WTC11 (cell line): ENCODE data around the gene INHBC. TPM values are rescaled to one million over a fixed set of nuclear protein-coding genes. Genes with fewer than 3 reads are reported as not detected.

Experiments used
- ATAC-seq: fragments of 200-7000 bp; cut with Tn5 transposase; 2 replicates; pipeline ENCODE4 v1.10.0; 2021; ENCODE audit warnings: mild to moderate bottlenecking, moderate library complexity
- CTCF ChIA-PET: fragments of 300-600 bp; sonication (Branson Sonifier 250); formaldehyde crosslinking; loops from one replicate; lab custom pipeline; 2021; ENCODE audit warnings: antibody characterized with exemption; lab: Charles Lee
- POLR2A ChIA-PET: fragments of 350-600 bp; sonication (Branson Sonifier 250); formaldehyde crosslinking; loops from one replicate; lab custom pipeline; 2021; ENCODE audit warnings: antibody characterized with exemption; lab: Charles Lee
- DNase-seq: peaks from one replicate; pipeline ENCODE4 v3.0.0; 2021; ENCODE audit warnings: low spot score
- H3K27ac Mint-ChIP-seq: 2 replicates; pipeline ENCODE4 v1.8.0; 2021; ENCODE audit warnings: mixed read lengths
- H3K27me3 Mint-ChIP-seq: 2 replicates; pipeline ENCODE4 v1.8.0; 2021; ENCODE audit warnings: low read depth, mild to moderate bottlenecking, moderate library complexity, mixed read lengths
- H3K36me3 Mint-ChIP-seq: 2 replicates; pipeline ENCODE4 v1.8.0; 2021; ENCODE audit warnings: mixed read lengths
- H3K4me1 Mint-ChIP-seq: 2 replicates; pipeline ENCODE4 v1.8.0; 2022; ENCODE audit warnings: mixed read lengths
- H3K4me3 Mint-ChIP-seq: 2 replicates; pipeline ENCODE4 v1.8.0; 2021; ENCODE audit warnings: mild to moderate bottlenecking, moderate library complexity, mixed read lengths
- H3K9me3 Mint-ChIP-seq: 2 replicates; pipeline ENCODE4 v1.8.0; 2021; ENCODE audit warnings: mixed read lengths
- ATF3 ChIP-seq: sonication (generic); formaldehyde crosslinking; conservative IDR thresholded peaks from 2 replicates; pipeline ENCODE4 v1.8.1; 2022; ENCODE audit warnings: mild to moderate bottlenecking, missing genetic modification reagents
- E2F1 ChIP-seq: sonication (generic); formaldehyde crosslinking; IDR thresholded peaks from 2 replicates; pipeline ENCODE4 v1.8.0; 2022; ENCODE audit warnings: mild to moderate bottlenecking, missing genetic modification reagents
- FOXP4 ChIP-seq: sonication (generic); formaldehyde crosslinking; IDR thresholded peaks from 2 replicates; pipeline ENCODE4 v1.8.0; 2022; ENCODE audit warnings: mild to moderate bottlenecking, missing genetic modification reagents
- MXD4 ChIP-seq: fragments of 250-450 bp; sonication (Bioruptor Pico); IDR thresholded peaks from 2 replicates; pipeline ENCODE4 v1.8.0; 2021; ENCODE audit warnings: mild to moderate bottlenecking, moderate library complexity, borderline replicate concordance
- PRRX2 ChIP-seq: fragments of 250-450 bp; sonication (Bioruptor Pico); IDR thresholded peaks from 2 replicates; pipeline ENCODE4 v1.8.0; 2021; ENCODE audit warnings: mild to moderate bottlenecking
- RELA ChIP-seq: sonication (generic); formaldehyde crosslinking; IDR thresholded peaks from 2 replicates; pipeline ENCODE4 v1.8.1; 2022; ENCODE audit warnings: missing genetic modification reagents, mild to moderate bottlenecking, borderline replicate concordance
- ZNF121 ChIP-seq: sonication (generic); formaldehyde crosslinking; IDR thresholded peaks from 2 replicates; pipeline ENCODE4 v1.8.0; 2023; ENCODE audit warnings: missing genetic modification reagents
- ZNF232 ChIP-seq: sonication (generic); formaldehyde crosslinking; IDR thresholded peaks from 2 replicates; pipeline ENCODE4 v1.8.0; 2022; ENCODE audit warnings: mild to moderate bottlenecking, missing genetic modification reagents
- ZNF416 ChIP-seq: fragments of 250-450 bp; sonication (Bioruptor Pico); IDR thresholded peaks from 2 replicates; pipeline ENCODE4 v1.9.0; 2021; ENCODE audit warnings: mild to moderate bottlenecking, inconsistent platforms
- total RNA-seq: library from RNA; stranded (reverse); gene quantifications from 3 replicates; pipeline ENCODE4 v1.2.3, GENCODE V29; 2021
- TF ChIP-seq, protein P1 (sequence below): fragments of 200-600 bp; IDR thresholded peaks from 2 replicates; pipeline ENCODE4 v1.8.0; 2022; ENCODE audit warnings: antibody characterized with exemption
- TF ChIP-seq, protein P2 (sequence below): sonication (generic); formaldehyde crosslinking; IDR thresholded peaks from 2 replicates; pipeline ENCODE4 v1.8.0; 2022; ENCODE audit warnings: mild to moderate bottlenecking, missing genetic modification reagents
- TF ChIP-seq, protein P3 (sequence below): sonication (generic); formaldehyde crosslinking; IDR thresholded peaks from 2 replicates; pipeline ENCODE4 v1.8.1; 2023; ENCODE audit warnings: mild to moderate bottlenecking, moderate library complexity, missing genetic modification reagents
- TF ChIP-seq, protein P4 (sequence below): fragments of 250-450 bp; sonication (Bioruptor Pico); IDR thresholded peaks from 2 replicates; pipeline ENCODE4 v1.9.0; 2021; ENCODE audit warnings: mild to moderate bottlenecking, borderline replicate concordance

INHBC gene
- total RNA-seq, 1 experiment from 2014 or later = 0.20 TPM

- no peak overlapping the region for H3K4me3 Mint-ChIP-seq
- CTCF ChIA-PET = interaction anchor here (0.5 to 9.4 kb wide), 65 partner anchors 9 to 325 kb away, joined by 3 to 245 read pairs (median 6); partner anchors contain the start of genes INHBC, LRP1 and STAC3
- H3K4me1 Mint-ChIP-seq = peaks cover 43% of the 10 kb centered on the region
- DNase-seq = peak; percentile 94
- H3K9me3 Mint-ChIP-seq = peaks cover 3% of the 10 kb centered on the region
- ATAC-seq = peak; percentile 72
- H3K27me3 Mint-ChIP-seq = no peaks in the 10 kb centered on the region
- no peaks in the 10 kb centered on the region for H3K36me3 Mint-ChIP-seq
- H3K27ac Mint-ChIP-seq = no peak overlapping the region
- POLR2A ChIA-PET = interaction anchor here (0.6 to 1.7 kb wide), 7 partner anchors 23 to 292 kb away, joined by 3 to 11 read pairs (median 3); partner anchors contain the start of gene TSPAN31
- peak; percentile 61; the same call in 1 of the 2 replicates for TF ChIP-seq ZNF121 (CRISPR knock-in tag)
- TF ChIP-seq, protein P1, sequence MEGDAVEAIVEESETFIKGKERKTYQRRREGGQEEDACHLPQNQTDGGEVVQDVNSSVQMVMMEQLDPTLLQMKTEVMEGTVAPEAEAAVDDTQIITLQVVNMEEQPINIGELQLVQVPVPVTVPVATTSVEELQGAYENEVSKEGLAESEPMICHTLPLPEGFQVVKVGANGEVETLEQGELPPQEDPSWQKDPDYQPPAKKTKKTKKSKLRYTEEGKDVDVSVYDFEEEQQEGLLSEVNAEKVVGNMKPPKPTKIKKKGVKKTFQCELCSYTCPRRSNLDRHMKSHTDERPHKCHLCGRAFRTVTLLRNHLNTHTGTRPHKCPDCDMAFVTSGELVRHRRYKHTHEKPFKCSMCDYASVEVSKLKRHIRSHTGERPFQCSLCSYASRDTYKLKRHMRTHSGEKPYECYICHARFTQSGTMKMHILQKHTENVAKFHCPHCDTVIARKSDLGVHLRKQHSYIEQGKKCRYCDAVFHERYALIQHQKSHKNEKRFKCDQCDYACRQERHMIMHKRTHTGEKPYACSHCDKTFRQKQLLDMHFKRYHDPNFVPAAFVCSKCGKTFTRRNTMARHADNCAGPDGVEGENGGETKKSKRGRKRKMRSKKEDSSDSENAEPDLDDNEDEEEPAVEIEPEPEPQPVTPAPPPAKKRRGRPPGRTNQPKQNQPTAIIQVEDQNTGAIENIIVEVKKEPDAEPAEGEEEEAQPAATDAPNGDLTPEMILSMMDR = peak; percentile 76
- no peak for TF ChIP-seq ATF3 (CRISPR knock-in tag)
- TF ChIP-seq, protein P2, sequence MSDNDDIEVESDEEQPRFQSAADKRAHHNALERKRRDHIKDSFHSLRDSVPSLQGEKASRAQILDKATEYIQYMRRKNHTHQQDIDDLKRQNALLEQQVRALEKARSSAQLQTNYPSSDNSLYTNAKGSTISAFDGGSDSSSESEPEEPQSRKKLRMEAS (CRISPR knock-in tag) = peak; percentile 63; the same call in 1 of the 2 replicates
Observed at GRCh38 chr12:57452937-57453509, 18.4 kb downstream of the INHBC start.

GRCh38 chr12:57454213-57454565 lies 19.6 kb downstream of the INHBC start:
- DNase-seq (no peak), ATAC-seq (no peak)
- Mint-ChIP-seq H3K9me3 (peaks cover 2% of the 10 kb centered on the region), H3K36me3 (no peaks in the 10 kb centered on the region), H3K27me3 (no peaks in the 10 kb centered on the region), H3K27ac (peak overlapping the region; percentile 83; the same call in 1 of the 2 replicates), H3K4me1 (peaks cover 51% of the 10 kb centered on the region), H3K4me3 (no peak overlapping the region)
- ChIA-PET POLR2A (interaction anchor here (0.5 to 2.0 kb wide), 9 partner anchors 19 to 1480 kb away, joined by 3 to 12 read pairs (median 7); partner anchors contain the start of genes DDIT3, INHBC, RAB5B and SHMT2), CTCF (interaction anchor here (1.3 to 9.4 kb wide), 13 partner anchors 21 to 342 kb away, joined by 5 to 245 read pairs (median 26); partner anchors contain the start of genes INHBC, SHMT2 and STAT6)
- no peak for TF ChIP-seq FOXP4 (CRISPR knock-in tag)
- TF ChIP-seq, protein P3, sequence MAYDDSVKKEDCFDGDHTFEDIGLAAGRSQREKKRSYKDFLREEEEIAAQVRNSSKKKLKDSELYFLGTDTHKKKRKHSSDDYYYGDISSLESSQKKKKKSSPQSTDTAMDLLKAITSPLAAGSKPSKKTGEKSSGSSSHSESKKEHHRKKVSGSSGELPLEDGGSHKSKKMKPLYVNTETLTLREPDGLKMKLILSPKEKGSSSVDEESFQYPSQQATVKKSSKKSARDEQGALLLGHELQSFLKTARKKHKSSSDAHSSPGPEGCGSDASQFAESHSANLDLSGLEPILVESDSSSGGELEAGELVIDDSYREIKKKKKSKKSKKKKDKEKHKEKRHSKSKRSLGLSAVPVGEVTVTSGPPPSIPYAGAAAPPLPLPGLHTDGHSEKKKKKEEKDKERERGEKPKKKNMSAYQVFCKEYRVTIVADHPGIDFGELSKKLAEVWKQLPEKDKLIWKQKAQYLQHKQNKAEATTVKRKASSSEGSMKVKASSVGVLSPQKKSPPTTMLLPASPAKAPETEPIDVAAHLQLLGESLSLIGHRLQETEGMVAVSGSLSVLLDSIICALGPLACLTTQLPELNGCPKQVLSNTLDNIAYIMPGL (CRISPR knock-in tag) = no peak
- no peak for TF ChIP-seq RELA (CRISPR knock-in tag)
- TF ChIP-seq ZNF232 (CRISPR knock-in tag) = no peak
- TF ChIP-seq, protein P4, sequence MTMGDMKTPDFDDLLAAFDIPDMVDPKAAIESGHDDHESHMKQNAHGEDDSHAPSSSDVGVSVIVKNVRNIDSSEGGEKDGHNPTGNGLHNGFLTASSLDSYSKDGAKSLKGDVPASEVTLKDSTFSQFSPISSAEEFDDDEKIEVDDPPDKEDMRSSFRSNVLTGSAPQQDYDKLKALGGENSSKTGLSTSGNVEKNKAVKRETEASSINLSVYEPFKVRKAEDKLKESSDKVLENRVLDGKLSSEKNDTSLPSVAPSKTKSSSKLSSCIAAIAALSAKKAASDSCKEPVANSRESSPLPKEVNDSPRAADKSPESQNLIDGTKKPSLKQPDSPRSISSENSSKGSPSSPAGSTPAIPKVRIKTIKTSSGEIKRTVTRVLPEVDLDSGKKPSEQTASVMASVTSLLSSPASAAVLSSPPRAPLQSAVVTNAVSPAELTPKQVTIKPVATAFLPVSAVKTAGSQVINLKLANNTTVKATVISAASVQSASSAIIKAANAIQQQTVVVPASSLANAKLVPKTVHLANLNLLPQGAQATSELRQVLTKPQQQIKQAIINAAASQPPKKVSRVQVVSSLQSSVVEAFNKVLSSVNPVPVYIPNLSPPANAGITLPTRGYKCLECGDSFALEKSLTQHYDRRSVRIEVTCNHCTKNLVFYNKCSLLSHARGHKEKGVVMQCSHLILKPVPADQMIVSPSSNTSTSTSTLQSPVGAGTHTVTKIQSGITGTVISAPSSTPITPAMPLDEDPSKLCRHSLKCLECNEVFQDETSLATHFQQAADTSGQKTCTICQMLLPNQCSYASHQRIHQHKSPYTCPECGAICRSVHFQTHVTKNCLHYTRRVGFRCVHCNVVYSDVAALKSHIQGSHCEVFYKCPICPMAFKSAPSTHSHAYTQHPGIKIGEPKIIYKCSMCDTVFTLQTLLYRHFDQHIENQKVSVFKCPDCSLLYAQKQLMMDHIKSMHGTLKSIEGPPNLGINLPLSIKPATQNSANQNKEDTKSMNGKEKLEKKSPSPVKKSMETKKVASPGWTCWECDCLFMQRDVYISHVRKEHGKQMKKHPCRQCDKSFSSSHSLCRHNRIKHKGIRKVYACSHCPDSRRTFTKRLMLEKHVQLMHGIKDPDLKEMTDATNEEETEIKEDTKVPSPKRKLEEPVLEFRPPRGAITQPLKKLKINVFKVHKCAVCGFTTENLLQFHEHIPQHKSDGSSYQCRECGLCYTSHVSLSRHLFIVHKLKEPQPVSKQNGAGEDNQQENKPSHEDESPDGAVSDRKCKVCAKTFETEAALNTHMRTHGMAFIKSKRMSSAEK (CRISPR knock-in tag) = no peak
- TF ChIP-seq MXD4 (CRISPR knock-in tag) = no peak
- TF ChIP-seq PRRX2 (CRISPR knock-in tag) = no peak
- TF ChIP-seq E2F1 (CRISPR knock-in tag) = no peak
- no peak for TF ChIP-seq ZNF416
